Right forelimb (tissue), 1 donor: ENCODE data around the gene ANXA2R.
"Not testable (repeated sequence)": the region's sequence is repeated elsewhere in the genome, so short reads cannot be mapped to it uniquely, and the experiment has no call there.

ENCODE experiments used
- DNase-seq: peaks from one replicate; pipeline ENCODE4 v3.0.0-alpha.2; 2018

ANXA2R gene

GRCh38 chr5:43060020-43060419 is 19.9 kb upstream of the ANXA2R start:
- not testable (repeated sequence) for DNase-seq

GRCh38 chr5:43055098-43055497 is 15.0 kb upstream of the ANXA2R start:
- not testable (repeated sequence) for DNase-seq

DNA sequence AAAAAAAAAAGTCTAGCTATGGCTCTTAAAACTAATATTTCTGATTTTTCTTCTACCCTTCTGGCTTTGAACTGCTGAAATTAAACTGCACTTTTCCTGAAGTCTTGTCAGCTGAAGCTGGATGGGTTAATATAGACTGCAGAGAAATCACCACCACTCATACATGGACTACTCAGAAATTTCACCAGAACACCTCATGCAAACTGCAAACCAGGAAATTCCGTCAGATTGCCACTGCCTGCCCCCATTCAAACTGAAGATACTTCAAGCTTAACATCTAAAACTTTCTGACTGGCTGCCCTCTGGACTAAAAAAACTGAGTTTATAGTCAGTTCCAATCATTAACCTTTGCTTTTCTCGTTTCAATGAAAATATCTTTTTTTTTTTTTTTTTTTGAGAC is 11.6 kb upstream of the ANXA2R start:
- DNase-seq: no peak

DNA sequence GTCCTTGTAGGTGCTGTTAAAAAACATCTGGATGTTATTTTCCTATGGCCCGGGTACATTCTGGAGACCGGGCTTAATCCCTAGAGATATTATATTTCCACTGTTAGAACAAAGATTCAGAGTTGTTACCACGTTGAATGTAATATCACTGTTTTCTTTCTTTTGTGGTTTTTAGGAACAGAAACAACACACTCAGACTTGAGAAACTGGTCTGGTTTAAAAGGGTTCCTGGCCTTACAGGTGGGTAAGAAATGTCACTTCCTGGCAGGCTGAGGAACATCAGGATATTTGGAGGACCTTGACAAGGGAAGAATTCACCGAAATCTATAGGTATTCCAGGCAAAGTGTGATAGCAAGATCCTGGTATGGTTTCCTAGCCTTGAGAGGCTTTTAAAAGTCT is 10.3 kb upstream of the ANXA2R start:
- no peak for DNase-seq

- DNase-seq: no peak
Observed at GRCh38 chr5:43049236-43049635, 9.1 kb upstream of the ANXA2R start.

DNA sequence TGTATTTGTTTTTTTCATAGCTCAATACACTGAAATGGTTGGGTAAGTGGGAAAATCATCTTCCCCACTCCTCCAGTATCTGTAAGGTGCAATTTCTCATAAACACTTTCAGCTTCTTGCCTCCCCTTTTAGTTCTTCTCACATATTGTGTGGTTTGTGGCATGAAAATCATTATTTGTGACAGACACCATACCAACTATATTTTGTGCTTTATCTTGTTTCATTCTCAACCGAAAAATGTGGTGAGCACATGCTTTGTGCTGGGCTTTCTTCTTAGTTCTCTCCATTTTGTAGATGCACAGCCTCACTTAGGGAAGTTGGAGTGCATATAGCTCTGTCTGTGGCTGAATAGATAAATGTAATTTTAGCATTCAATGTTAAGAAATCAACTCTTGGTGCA is 6.4 kb upstream of the ANXA2R start:
- DNase-seq: no peak

GRCh38 chr5:43045236-43045635 is 5.1 kb upstream of the ANXA2R start:
- DNase-seq: no peak

- no peak for DNase-seq
Observed at GRCh38 chr5:43044181-43044914, 4.2 kb upstream of the ANXA2R start.

DNA sequence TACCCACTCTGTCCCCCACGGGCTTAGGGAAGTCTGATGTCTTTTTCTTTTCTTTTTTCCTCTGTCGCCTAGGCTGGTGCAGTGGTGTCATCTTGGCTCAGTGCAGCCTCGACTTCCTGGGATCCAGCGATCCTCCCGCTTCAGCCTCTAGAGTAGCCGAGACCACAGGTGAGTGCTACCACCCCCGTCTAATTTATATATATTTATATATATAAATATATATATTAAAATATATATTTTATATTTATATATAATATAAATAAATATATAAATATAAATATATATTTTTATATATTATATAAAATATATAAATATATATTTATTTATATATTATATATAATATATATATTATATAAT is 3.3 kb upstream of the ANXA2R start:
- no peak for DNase-seq

- peak; percentile 84 for DNase-seq
Observed at GRCh38 chr5:43042626-43043399, 2.7 kb upstream of the ANXA2R start.

GRCh38 chr5:43042176-43042625 is 2.1 kb upstream of the ANXA2R start:
- no peak for DNase-seq

GRCh38 chr5:43041669-43042175 is 1.6 kb upstream of the ANXA2R start:
- DNase-seq: peak; percentile 81

GRCh38 chr5:43041110-43041668 is 1.1 kb upstream of the ANXA2R start:
- no peak for DNase-seq

GRCh38 chr5:43039471-43040286 is 440 bp downstream of the ANXA2R start:
- peak; percentile 64 for DNase-seq

DNA sequence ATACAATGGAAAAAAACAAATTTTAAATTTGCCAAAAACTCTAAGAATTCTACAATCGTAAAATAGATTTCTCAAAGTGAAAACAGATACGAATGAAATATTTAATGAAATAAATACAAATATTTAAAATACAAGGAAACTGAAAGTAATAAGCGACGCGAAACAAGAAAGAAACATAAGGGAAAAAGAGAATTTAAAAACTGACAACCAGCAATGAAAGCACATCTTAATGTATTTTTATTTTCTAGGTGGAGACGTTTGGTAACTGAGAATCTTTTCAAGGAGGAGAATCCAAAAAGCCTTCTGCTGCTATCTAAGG is 1.0 kb downstream of the ANXA2R start:
- no peak for DNase-seq

DNA sequence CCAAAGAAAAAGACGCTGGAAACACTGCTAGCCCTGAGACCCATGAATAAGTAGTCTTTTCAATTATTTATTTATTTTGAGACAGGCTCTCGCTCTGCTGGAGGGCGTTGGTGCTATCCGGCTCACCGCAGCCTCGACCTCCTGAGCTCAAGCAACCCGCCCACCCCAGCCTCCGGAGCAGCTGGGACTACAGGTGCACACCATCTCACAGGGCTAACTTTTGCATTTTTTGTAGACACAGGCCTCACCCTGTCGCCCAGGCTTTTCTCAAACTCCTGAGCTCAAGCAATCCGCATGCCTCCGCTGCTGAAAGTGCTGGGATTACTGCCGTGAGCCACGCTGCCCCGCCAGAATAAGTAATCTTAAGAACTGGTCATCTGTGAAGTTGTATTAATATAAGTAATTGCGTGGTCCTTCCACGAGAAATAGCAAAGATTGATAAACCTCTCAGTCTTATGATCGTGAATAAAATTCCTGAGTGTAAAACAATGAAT is 1.6 kb downstream of the ANXA2R start:
- DNase-seq: no peak

DNA sequence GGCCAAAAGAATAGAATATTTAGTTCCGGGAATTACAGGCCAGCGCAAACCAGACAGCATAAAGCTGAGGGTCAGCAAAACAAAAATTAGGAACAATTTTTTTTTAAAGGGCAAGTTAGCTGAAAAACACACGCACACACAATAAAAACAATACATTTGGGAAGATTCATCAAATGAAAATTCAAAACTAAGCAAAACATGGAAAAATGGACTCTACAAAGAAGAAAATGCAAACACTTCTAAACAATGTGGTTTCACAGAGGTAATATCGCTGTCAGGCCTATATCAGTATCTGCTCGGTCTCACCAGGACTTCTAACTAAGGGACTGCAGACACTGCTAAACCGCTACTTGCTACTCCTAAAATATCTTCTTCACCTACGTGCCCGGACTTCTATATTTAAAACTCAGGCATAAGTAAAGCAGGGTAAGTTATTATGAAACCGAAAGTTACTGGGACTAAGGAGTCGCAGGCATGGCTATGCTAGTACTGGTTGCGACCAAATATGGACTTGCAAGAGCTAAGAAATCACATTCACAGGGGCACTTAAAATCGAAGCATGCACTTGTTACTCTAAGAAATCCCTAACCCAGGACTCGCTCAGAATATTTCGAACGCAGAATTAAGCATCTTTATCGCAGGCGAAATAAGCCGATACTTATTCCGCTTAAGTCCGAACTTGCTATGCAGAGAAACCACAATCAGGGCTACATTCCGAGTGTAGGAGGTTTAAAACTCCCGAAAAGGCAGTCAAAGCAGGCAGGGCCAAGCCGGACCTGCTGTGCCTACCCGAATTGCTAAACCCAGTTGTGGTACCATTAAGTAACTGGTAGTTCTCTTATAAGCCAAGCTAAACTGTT is 2.3 kb downstream of the ANXA2R start:
- no peak for DNase-seq

GRCh38 chr5:43036856-43037635 is 3.1 kb downstream of the ANXA2R start:
- DNase-seq: no peak

DNA sequence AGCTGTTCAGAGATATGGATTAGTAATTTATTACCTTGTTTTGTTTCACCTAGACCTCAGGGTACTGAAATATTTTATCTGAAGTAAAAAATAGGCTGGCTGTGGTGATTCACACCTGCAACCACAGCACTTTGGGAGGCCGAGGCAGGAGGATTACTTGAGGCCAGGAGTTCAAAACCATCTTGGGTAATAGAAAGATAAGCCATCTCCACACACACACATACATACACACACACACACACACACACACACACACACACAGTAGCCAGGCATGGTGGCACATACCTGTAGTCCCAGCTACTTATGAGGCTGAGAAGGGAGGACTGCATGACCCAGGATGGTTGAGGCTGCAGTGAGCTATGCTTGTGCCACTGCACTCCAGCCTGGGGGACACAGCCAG is 3.7 kb downstream of the ANXA2R start:
- DNase-seq: no peak

GRCh38 chr5:43034591-43034968 is 5.5 kb downstream of the ANXA2R start:
- no peak for DNase-seq
